ENCODE measurements around the gene ANKRD13B.
"Not testable (repeated sequence)": the region's sequence is repeated elsewhere in the genome, so short reads cannot be mapped to it uniquely, and the experiment has no call there.

The ANKRD13B gene

GRCh38 chr17:29592850-29593551 is at the start of gene ANKRD13B:
Gene ANKRD13B, plus strand, starts transcription at chr17:29593132. Its CDS starts 490 bp downstream, at chr17:29593622.
- H3K4me1 ChIP-seq (ENCODE audit: control insufficient read depth, insufficient read depth, low read length), result peaks cover 48% of the 10 kb centered on the region
- peaks cover 12% of the 10 kb centered on the region for H3K27me3 ChIP-seq (ENCODE audit: control insufficient read depth, insufficient read depth, low read length)
- 0 out of 2 replicates have a peak within 1 kb of the TSS, but pooled peaks have one; percentile 17 for H3K9ac ChIP-seq (ENCODE audit: low read depth, low read length)
- H3K27ac ChIP-seq (ENCODE audit: low read depth, low read length), result peak within 1 kb of the TSS; percentile 94
- peak within 1 kb of the TSS; percentile 90 for H3K4me3 ChIP-seq (ENCODE audit: low read depth, low read length)
- no peaks in the 10 kb centered on the region for H3K36me3 ChIP-seq (ENCODE audit: control insufficient read depth, insufficient read depth, low read length)
- H3K9me3 ChIP-seq (ENCODE audit: control insufficient read depth, insufficient read depth, low read length), result no peaks in the 10 kb centered on the region

GRCh38 chr17:29544066-29544465 is 48.9 kb upstream of the ANKRD13B start:
- Histone ChIP-seq H3K4me3 (ENCODE audit: low read depth, low read length) (no peak overlapping the region), H3K9me3 (ENCODE audit: control insufficient read depth, insufficient read depth, low read length) (no peaks in the 10 kb centered on the region), H3K27ac (ENCODE audit: low read depth, low read length) (no peak overlapping the region), H3K9ac (ENCODE audit: low read depth, low read length) (no peak overlapping the region), H3K36me3 (ENCODE audit: control insufficient read depth, insufficient read depth, low read length) (peaks cover 49% of the 10 kb centered on the region), H3K4me1 (ENCODE audit: control insufficient read depth, insufficient read depth, low read length) (no peaks in the 10 kb centered on the region), H3K27me3 (ENCODE audit: control insufficient read depth, insufficient read depth, low read length) (no peaks in the 10 kb centered on the region)

- Histone ChIP-seq H3K36me3 (ENCODE audit: control insufficient read depth, insufficient read depth, low read length) (peaks cover 36% of the 10 kb centered on the region), H3K27ac (ENCODE audit: low read depth, low read length) (no peak overlapping the region), H3K4me3 (ENCODE audit: low read depth, low read length) (no peak overlapping the region), H3K9ac (ENCODE audit: low read depth, low read length) (no peak overlapping the region), H3K27me3 (ENCODE audit: control insufficient read depth, insufficient read depth, low read length) (no peaks in the 10 kb centered on the region), H3K9me3 (ENCODE audit: control insufficient read depth, insufficient read depth, low read length) (no peaks in the 10 kb centered on the region), H3K4me1 (ENCODE audit: control insufficient read depth, insufficient read depth, low read length) (peaks cover 11% of the 10 kb centered on the region; the same call in 1 of the 2 replicates)
Measured at GRCh38 chr17:29546085-29546484, 46.8 kb upstream of the ANKRD13B start.

- H3K27ac ChIP-seq (ENCODE audit: low read depth, low read length), result no peak overlapping the region
- no peak overlapping the region for H3K9ac ChIP-seq (ENCODE audit: low read depth, low read length)
- H3K4me1 ChIP-seq (ENCODE audit: control insufficient read depth, insufficient read depth, low read length), result peaks cover 11% of the 10 kb centered on the region; the same call in 1 of the 2 replicates
- peaks cover 32% of the 10 kb centered on the region for H3K36me3 ChIP-seq (ENCODE audit: control insufficient read depth, insufficient read depth, low read length)
- no peaks in the 10 kb centered on the region for H3K9me3 ChIP-seq (ENCODE audit: control insufficient read depth, insufficient read depth, low read length)
- no peaks in the 10 kb centered on the region for H3K27me3 ChIP-seq (ENCODE audit: control insufficient read depth, insufficient read depth, low read length)
- H3K4me3 ChIP-seq (ENCODE audit: low read depth, low read length), result no peak overlapping the region
Measured at GRCh38 chr17:29546830-29547229, 46.1 kb upstream of the ANKRD13B start.

GRCh38 chr17:29549177-29549923 is 43.6 kb upstream of the ANKRD13B start:
- Histone ChIP-seq H3K36me3 (ENCODE audit: control insufficient read depth, insufficient read depth, low read length) (peaks cover 7% of the 10 kb centered on the region), H3K4me1 (ENCODE audit: control insufficient read depth, insufficient read depth, low read length) (peaks cover 11% of the 10 kb centered on the region; the same call in 1 of the 2 replicates), H3K27ac (ENCODE audit: low read depth, low read length) (no peak overlapping the region), H3K27me3 (ENCODE audit: control insufficient read depth, insufficient read depth, low read length) (no peaks in the 10 kb centered on the region), H3K9ac (ENCODE audit: low read depth, low read length) (no peak overlapping the region), H3K9me3 (ENCODE audit: control insufficient read depth, insufficient read depth, low read length) (no peaks in the 10 kb centered on the region), H3K4me3 (ENCODE audit: low read depth, low read length) (no peak overlapping the region)

- H3K9me3 ChIP-seq (ENCODE audit: control insufficient read depth, insufficient read depth, low read length), result no peaks in the 10 kb centered on the region
- H3K36me3 ChIP-seq (ENCODE audit: control insufficient read depth, insufficient read depth, low read length), result no peaks in the 10 kb centered on the region
- no peaks in the 10 kb centered on the region for H3K27me3 ChIP-seq (ENCODE audit: control insufficient read depth, insufficient read depth, low read length)
- no peak overlapping the region for H3K9ac ChIP-seq (ENCODE audit: low read depth, low read length)
- no peaks in the 10 kb centered on the region for H3K4me1 ChIP-seq (ENCODE audit: control insufficient read depth, insufficient read depth, low read length)
- H3K27ac ChIP-seq (ENCODE audit: low read depth, low read length), result no peak overlapping the region
- no peak overlapping the region for H3K4me3 ChIP-seq (ENCODE audit: low read depth, low read length)
Measured at GRCh38 chr17:29555840-29556239, 37.1 kb upstream of the ANKRD13B start.

- Histone ChIP-seq H3K27ac (ENCODE audit: low read depth, low read length) (no peak overlapping the region), H3K9ac (ENCODE audit: low read depth, low read length) (no peak overlapping the region), H3K36me3 (ENCODE audit: control insufficient read depth, insufficient read depth, low read length) (no peaks in the 10 kb centered on the region)
Measured at GRCh38 chr17:29557085-29557738, 35.7 kb upstream of the ANKRD13B start.

GRCh38 chr17:29557739-29558116 is 35.2 kb upstream of the ANKRD13B start:
- no peak overlapping the region for H3K9ac ChIP-seq (ENCODE audit: low read depth, low read length)
- no peaks in the 10 kb centered on the region for H3K4me1 ChIP-seq (ENCODE audit: control insufficient read depth, insufficient read depth, low read length)
- no peak overlapping the region for H3K4me3 ChIP-seq (ENCODE audit: low read depth, low read length)
- no peaks in the 10 kb centered on the region for H3K9me3 ChIP-seq (ENCODE audit: control insufficient read depth, insufficient read depth, low read length)
- no peak overlapping the region for H3K27ac ChIP-seq (ENCODE audit: low read depth, low read length)
- H3K27me3 ChIP-seq (ENCODE audit: control insufficient read depth, insufficient read depth, low read length), result no peaks in the 10 kb centered on the region
- no peaks in the 10 kb centered on the region for H3K36me3 ChIP-seq (ENCODE audit: control insufficient read depth, insufficient read depth, low read length)

More at GRCh38 chr17:29557085-29557738, 35.7 kb upstream of the ANKRD13B start:
- no peaks in the 10 kb centered on the region for H3K27me3 ChIP-seq (ENCODE audit: control insufficient read depth, insufficient read depth, low read length)
- no peaks in the 10 kb centered on the region for H3K4me1 ChIP-seq (ENCODE audit: control insufficient read depth, insufficient read depth, low read length)
- no peak overlapping the region for H3K4me3 ChIP-seq (ENCODE audit: low read depth, low read length)
- H3K9me3 ChIP-seq (ENCODE audit: control insufficient read depth, insufficient read depth, low read length), result no peaks in the 10 kb centered on the region

- H3K27me3 ChIP-seq (ENCODE audit: control insufficient read depth, insufficient read depth, low read length); H3K27ac ChIP-seq (ENCODE audit: low read depth, low read length); H3K4me3 ChIP-seq (ENCODE audit: low read depth, low read length); H3K9me3 ChIP-seq (ENCODE audit: control insufficient read depth, insufficient read depth, low read length); H3K4me1 ChIP-seq (ENCODE audit: control insufficient read depth, insufficient read depth, low read length); H3K36me3 ChIP-seq (ENCODE audit: control insufficient read depth, insufficient read depth, low read length); H3K9ac ChIP-seq (ENCODE audit: low read depth, low read length): not testable (repeated sequence)
Measured at GRCh38 chr17:29558139-29558538, 34.8 kb upstream of the ANKRD13B start.

GRCh38 chr17:29559640-29560039 is 33.3 kb upstream of the ANKRD13B start:
- H3K4me1 ChIP-seq (ENCODE audit: control insufficient read depth, insufficient read depth, low read length), result no peaks in the 10 kb centered on the region
- H3K27ac ChIP-seq (ENCODE audit: low read depth, low read length), result no peak overlapping the region
- H3K36me3 ChIP-seq (ENCODE audit: control insufficient read depth, insufficient read depth, low read length), result no peaks in the 10 kb centered on the region
- no peak overlapping the region for H3K4me3 ChIP-seq (ENCODE audit: low read depth, low read length)
- peaks cover 7% of the 10 kb centered on the region for H3K27me3 ChIP-seq (ENCODE audit: control insufficient read depth, insufficient read depth, low read length)
- no peak overlapping the region for H3K9ac ChIP-seq (ENCODE audit: low read depth, low read length)
- H3K9me3 ChIP-seq (ENCODE audit: control insufficient read depth, insufficient read depth, low read length), result no peaks in the 10 kb centered on the region

- H3K4me1 ChIP-seq (ENCODE audit: control insufficient read depth, insufficient read depth, low read length), result no peaks in the 10 kb centered on the region
- no peaks in the 10 kb centered on the region for H3K9me3 ChIP-seq (ENCODE audit: control insufficient read depth, insufficient read depth, low read length)
- no peak overlapping the region for H3K9ac ChIP-seq (ENCODE audit: low read depth, low read length)
- peaks cover 13% of the 10 kb centered on the region for H3K27me3 ChIP-seq (ENCODE audit: control insufficient read depth, insufficient read depth, low read length)
- H3K36me3 ChIP-seq (ENCODE audit: control insufficient read depth, insufficient read depth, low read length), result no peaks in the 10 kb centered on the region
- no peak overlapping the region for H3K27ac ChIP-seq (ENCODE audit: low read depth, low read length)
- H3K4me3 ChIP-seq (ENCODE audit: low read depth, low read length), result no peak overlapping the region
Measured at GRCh38 chr17:29560316-29560715, 32.6 kb upstream of the ANKRD13B start.
